HG03457 (cell line): Measurements from ENCODE around the gene PWP2.
"Not testable (repeated sequence)": the region's sequence is repeated elsewhere in the genome, so short reads cannot be mapped to it uniquely, and the experiment has no call there.

Experiments used
- ATAC-seq: cut with Tn5 transposase; IDR thresholded peaks from one replicate; pipeline ENCODE4 v1.9.1; 2021; ENCODE audit warnings: moderate number of reproducible peaks; ENCODE audit not compliant: unreplicated experiment

PWP2 gene

DNA sequence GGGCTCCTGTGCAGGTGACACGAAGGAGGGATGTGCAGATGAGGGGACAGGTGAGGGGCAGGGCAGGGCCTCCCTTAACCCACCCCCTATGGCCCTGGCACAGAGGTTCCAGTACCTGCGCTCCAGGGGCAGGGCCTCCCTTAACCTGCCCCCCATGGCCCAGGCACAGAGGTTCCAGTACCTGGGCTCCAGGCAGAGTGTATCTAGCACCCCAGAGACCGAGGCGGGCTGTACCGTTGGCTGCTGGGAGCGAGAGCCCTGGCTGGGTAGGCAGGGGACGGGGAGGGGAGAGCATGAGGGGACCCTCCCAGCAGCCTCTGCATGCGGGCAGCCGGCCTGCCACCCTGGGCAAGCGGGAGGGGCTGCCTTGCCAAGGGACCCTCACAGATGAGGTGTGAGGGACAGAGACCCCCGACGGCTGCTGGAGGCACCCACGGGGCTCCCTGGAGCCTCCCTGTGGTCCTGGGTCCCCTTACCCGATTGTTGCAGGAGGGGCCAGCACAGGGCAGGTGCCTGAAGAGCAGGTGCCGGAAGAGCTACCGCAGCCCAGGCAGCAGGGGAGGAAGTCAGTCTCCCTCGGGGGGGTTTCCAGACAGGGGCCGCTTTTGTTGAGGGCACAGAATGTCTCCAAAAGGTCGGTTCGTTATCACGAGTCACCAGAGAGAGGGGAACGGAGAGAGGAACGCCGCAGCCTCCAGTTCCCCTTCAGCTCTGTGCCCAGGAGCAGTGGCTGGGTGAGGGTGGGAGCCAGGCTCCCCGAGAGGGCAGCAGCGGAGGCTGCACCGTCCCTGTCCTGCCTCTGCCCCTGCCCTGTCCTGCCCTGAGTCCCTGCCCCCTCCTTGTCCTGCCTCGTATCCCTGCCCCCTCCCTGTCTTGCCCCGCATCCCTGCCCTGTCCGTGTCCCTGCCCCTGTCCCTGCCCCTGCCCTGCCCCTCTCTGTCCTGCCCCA is 52.4 kb downstream of the PWP2 start:
- not testable (repeated sequence) for ATAC-seq

- ATAC-seq = not testable (repeated sequence)
These were observed 53.1 kb downstream of the PWP2 start for GRCh38 chr21:44160298-44160672.

DNA sequence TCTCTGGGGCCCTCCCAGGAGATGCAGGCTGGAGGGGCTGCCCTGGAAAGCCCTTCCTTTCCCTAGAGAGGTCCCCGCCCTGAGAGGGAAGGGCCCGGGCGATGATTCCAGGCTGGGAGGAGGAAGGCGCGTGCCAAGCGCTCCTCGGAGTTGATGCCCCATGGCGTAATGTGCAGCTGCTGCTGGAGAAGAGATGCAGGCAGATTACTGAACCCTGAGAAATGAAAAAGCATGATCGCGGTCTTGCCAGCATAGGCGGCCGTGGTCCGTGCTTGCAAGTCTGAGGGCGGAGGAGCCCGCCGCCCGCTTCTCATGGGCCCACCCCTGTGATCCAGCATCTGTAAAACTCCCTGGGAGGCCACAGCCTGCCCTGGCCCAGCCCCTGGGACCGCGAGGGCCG is 53.6 kb downstream of the PWP2 start:
- ATAC-seq = not testable (repeated sequence)

- not testable (repeated sequence) for ATAC-seq
These were observed 56.0 kb downstream of the PWP2 start for GRCh38 chr21:44163167-44163653.

DNA sequence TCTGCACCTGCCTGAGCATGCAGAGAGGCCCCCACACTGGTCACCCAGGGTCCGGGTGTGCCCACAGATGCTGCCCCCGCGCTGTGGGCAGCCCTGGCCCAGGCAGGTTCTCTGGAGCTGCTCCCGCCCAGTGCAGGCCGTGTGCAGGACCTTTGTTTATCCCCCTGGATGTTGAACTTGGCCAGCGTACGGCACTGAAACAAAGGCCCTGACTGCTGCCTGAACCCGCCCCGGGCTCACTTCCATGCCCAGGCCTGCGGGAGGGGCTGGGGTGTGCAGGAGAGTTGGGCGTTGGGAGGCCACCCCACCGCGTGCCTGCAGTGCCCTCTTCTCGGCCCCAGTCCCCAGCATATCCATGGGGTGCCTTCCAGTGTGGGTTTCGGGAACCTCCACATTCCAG is 58.7 kb downstream of the PWP2 start:
- not testable (repeated sequence) for ATAC-seq

GRCh38 chr21:44167527-44167926 is 60.3 kb downstream of the PWP2 start:
- ATAC-seq = not testable (repeated sequence)

DNA sequence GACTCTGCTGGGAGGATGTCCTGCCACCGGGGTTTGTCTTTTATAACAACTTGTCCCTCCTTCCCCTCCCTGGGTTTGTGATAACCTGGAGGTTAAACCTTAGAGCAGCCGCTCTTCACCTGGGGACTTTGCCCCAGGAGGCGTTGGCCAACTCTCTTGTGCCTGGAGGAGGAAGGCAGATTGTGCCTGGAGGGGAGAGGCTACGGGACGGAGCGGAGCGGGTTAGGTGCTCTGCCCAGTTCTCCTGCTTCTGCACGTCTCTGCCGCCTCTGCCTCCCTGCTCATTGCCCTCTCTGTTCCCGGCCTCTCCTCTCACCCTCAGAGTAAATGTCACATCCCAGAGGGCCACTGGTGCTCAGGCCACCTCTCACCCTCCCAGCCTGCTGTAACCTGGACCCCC is 63.1 kb downstream of the PWP2 start:
- not testable (repeated sequence) for ATAC-seq

- not testable (repeated sequence) for ATAC-seq
These were observed 63.7 kb downstream of the PWP2 start for GRCh38 chr21:44170863-44171262.

DNA sequence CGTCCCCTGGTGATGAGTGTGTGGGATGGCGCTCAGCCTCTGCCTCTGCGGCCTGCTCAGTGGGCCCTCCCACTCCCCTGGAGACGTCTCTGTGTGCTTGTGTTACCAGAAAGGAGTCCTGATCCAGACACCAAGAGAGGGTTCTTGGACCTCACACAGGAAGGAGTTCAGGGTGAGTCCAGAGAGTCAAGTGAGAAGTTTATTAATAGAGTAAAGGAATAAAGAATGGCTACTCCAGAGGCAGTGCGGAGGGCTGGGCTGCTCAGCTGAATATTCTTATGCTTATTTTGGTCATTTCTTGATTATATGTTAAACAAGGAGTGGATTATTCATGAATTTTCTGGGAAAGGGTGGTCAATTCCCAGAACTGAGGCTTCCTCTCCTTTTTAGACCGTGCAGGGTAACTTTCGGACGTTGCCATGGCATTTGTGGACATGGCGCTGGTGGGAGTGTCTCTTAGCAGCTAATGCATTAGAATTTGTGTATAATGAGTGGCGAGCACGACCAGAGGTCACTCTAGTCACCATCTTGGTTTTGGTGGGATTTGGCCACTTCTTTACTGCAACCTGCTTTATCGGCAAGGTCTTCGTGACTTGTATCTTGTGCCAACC is 64.9 kb downstream of the PWP2 start:
- not testable (repeated sequence) for ATAC-seq

DNA sequence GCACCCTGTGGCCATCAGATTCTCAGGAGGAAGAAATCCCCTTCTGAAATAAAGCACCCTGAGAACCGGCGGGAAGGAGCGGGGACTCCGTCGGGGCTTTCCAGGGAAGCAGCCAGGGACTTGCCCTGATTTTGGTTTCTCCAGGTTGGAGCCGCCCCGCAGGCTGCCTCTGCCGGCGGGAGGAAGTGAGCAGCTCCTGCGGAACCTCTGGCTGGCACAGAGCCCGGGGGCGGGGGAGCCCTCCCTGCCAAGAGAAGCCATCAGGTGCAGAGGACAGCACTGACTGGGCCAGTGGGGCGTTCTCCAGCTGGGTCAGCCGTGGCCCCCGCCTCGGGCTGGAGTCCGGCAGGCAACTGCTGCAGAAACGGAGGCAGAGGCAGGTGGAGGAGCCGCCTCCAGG is 65.5 kb downstream of the PWP2 start:
- not testable (repeated sequence) for ATAC-seq

- not testable (repeated sequence) for ATAC-seq
These were observed 68.0 kb downstream of the PWP2 start for GRCh38 chr21:44175189-44175588.

- ATAC-seq = not testable (repeated sequence)
These were observed 68.9 kb downstream of the PWP2 start for GRCh38 chr21:44176127-44176526.
